SHP77 (cell line): Measurements from ENCODE around the gene GNAO1.

ENCODE experiments used
- DNase-seq, 2 experiments: peaks; one replicate each; lab custom pipeline; 2025; lab: John Stamatoyannopoulos, UW

Gene GNAO1

DNA sequence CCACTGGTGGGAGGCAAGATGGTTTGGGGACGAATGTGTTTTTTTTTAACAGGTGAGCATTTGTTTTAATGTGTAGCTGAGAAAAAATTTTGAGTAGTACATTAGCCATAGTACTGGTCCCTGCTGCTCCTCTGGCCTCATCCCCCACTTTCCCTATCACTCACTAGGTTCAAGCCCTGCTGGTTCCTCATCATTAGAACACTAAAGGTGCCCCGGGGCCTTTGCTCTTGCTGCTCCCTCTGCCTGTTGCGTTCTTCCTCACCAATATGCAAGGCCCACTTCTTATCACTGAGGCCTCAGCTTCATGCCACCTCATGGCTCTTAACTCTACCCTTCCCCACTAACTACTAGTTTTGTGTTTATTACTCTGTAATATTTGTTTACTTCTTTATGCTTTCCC, 74.5 kb downstream of the GNAO1 start:
- DNase-seq, result no peak

DNA sequence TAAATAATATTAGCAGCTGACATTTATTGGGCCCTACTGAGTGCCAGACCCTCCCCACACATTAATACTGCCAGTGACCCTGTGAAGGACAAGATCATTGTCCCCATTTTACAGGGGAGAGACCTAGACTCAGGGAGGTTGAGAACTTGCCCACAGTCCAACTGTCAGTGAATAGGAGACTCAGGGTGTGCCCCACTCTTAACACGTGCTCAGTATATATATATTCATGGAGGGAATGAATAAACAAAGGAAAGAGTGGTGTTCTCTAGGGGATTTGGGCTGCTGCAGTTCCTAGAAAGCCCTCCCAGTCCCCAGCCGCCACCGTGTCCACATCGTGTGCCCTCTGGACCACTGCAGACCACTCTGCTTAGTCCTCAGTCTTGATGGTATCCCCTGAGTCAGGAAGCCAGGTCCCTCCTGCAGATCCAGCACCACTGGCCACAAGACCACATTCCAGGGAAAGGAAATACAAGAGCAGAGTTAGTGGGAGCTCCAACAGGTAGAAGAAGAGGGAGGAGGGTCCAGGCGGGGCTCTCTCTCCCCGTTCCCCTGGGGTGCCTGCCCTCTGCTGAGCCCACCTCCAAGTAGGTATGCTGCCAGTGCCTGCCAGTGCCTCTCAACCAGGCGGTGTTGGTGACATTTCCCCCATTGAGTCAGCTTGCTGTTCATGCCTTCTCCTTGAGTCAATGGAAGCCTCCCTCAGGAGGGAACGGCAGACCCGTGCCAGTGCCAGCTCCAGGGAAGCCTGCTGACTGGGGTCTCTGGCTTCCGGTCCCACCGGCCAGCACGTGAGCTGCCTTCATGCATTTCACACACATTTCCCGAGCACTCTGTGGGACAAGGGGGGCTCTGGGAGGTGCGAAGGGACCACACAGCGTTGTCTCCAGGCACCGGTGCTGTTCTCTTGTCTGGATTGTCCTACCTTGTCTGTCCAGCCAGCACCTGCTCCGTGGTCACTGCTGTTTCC, 75.6 kb downstream of the GNAO1 start:
- no peak for DNase-seq

DNA sequence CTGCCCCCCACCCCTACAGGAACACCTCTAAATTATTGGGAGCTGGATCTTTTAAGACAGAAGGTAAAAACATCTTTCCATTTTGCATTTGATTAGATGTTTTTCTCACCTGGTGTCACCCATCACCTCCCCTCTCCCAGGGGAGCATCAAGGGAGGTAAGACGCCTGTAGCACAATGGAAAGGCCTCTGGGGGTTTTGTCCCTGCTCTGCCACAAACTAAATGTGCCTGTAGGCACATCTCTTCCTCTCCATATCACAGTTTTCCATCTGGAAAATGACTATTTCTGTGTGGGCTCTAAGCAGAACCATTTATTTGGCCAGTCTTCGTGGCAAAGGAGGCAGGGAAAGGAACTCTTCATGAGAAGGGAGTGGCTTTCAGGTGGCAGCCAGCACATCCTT, 76.6 kb downstream of the GNAO1 start:
- no peak for DNase-seq

DNA sequence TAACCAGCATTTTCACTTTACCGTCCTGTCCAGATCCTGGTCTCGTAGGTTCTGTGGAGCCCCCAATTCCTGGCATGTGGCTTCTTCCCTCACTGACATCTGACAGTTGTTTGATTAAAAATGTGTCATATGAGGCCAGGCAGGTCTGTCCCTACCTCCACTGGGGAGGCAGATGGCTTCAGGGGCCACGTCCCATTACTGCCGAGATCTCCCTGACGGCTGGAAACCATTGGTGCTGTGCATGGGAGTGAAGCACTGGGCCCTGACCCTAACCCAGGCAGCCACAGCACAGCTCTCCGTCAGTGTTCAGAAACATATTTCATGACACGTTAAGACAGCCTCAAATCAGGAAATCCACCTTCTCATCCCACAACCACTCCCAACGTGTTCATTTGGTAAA, 77.5 kb downstream of the GNAO1 start:
- no peak for DNase-seq

DNA sequence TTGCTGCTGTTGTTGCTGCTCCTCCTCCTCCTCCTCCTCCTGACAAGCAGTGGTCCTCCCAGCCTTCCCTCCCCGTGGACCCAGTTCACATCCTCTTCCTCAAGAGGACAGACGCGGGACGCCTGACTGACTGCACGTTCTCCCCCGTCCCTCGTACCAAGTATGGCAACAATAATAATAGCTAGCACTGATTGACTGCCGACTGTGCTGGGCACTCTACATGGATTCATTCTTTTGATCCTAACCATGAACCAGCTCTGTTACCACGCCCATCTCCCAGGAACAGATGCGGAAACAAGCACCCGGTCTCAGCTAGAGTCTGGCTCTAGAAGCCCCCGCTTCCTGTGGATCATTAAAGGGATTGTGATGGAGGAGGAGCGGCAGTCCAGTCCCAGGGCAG, 78.0 kb downstream of the GNAO1 start:
- DNase-seq, result no peak

DNA sequence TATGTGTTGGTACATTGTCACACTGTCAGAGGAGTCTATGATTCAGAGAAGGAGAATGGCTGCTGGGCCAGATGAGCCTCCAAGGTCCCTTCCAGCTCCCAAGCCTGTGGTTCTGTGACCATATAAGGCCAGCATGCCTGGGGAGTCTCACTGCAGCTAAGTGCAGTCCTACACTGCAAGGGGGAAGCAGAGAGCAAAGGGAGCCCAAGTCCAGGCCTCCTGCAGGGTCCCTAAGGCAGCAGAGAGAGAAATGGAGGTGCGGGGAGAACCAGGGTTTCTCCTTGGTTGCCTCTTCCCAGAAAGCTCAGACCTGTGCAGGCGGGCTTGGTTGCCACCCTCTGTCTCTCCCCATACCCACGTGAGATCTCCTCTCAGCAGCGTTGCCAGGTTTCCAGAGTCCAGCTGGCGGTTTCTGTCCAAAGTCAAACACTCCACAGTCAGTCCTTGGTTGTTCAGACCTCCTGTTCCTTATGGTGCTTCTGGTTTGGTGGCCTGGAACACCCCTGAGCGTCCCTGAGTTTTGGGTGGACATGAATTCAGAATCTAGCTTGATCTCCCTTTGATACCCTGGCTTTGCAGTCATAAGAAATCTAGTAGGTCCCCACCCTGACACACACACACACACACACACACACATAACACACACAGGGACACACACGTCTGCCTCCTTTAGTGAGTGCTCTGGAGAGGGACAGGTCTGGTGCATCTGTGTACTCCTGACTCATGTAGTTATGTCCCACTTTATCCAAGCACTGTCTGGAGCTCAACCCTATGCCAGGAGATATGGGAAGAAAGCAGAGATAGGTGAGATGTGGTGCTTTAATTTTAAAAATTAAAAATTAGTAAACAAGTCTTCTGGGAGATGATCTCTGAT, 78.8 kb downstream of the GNAO1 start:
- DNase-seq, result peak; percentile 31 to 33

DNA sequence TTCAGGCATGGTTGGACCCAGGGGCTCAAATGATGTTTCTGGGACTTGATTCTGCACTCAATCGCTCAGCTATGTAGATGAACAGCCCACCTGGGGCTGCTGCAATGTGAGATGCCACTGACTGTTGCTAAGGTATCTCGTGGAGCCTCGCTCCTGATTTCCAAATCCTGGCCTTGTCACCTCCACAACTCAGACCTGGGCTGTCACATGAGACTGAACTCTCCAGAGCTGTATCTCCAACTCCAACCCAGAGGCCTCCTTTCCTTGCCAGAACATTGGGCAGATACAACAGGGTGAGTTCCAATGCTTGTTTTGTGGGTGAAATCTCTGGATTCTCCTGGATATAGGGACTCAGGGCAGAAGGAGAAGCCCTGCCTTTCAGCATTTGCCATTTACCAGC, 79.5 kb downstream of the GNAO1 start:
- DNase-seq, result no peak

DNA sequence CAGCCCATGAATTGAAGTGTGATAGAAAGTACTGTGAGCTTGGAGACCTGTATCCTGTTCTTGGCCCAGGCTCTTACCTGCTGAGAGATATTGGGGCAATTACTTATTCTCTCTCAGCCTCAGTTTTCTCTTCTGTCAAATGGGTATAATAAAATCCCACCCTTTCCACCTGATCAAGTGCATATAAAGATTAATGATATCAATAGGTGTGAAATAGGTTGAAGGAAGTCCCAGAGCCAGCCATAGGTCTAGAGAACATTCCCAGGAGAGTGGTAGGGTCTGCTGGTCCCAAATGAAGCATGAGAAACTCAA, 81.2 kb downstream of the GNAO1 start:
- DNase-seq, result no peak

DNA sequence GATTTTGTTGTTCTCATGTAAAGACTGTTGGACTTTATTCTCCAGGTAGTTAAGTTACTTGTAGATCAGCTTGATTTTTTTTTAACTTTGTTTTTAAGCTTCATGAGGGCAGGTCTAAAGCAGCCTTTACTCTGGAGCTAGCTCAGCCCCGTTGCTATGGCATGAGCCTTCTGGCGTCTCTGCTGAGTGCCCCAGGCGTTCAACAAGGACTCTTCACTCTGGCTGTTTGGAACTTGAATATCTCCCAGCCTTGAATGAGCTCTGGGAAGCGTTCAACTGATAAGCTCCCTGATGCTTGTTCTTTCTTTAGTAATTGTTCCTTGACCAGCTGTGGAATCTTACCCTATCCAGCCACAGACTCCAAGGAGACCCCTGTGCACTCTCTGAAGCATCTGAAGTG, 82.3 kb downstream of the GNAO1 start:
- no peak for DNase-seq

DNA sequence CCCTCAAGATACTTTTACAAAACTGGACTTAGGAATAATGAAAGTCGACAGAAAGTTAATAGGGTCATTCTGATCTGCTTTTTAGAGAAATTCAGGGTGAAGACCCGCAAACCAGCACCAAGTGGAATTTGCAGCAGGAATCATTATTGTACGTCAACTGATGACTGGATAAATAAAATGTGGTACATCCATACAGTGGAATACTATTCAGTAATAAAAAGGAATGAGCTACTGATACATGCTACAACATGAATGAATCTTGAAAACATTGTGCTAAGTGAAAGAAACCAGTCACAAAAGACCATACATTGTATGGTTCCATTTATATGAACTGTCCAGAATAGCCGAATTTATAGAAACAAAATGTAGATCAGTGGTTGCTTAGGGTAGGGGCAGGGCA, 83.1 kb downstream of the GNAO1 start:
- DNase-seq, result no peak

DNA sequence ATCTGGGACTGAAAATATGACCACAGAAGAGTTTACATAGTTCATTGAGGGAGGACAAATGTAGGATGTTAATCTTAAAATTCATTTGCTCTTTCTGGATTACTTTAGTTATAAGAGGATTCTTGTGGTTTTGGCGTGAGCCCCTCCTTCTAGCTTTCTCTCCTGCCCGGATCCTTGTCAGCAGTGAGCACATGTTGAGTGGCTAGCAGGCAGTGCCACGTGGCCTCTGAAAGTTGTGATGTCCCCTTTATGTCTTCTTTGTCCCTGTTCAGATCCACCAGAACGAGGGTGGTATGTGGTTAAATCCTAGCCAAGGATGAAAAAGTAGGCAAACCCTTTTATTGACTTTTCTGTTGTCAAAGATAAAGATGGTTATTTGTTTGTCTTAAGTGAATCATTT, 83.8 kb downstream of the GNAO1 start:
- DNase-seq, result no peak

DNA sequence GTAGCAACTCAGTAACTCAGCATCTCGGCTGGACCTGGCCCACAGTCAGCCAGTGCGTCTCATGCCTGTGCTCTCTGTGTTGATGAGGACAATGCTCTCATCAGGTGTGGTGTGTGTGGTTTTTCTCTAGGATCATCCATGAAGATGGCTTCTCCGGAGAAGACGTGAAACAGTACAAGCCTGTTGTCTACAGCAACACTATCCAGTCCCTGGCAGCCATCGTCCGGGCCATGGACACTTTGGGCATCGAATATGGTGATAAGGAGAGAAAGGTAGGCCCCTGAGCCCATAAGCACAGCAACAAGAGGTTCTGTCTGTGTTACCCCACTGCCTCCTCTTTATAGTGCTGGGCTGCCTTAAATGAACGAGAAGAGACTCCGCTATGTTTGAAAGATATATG, 84.5 kb downstream of the GNAO1 start:
- DNase-seq, result no peak

DNA sequence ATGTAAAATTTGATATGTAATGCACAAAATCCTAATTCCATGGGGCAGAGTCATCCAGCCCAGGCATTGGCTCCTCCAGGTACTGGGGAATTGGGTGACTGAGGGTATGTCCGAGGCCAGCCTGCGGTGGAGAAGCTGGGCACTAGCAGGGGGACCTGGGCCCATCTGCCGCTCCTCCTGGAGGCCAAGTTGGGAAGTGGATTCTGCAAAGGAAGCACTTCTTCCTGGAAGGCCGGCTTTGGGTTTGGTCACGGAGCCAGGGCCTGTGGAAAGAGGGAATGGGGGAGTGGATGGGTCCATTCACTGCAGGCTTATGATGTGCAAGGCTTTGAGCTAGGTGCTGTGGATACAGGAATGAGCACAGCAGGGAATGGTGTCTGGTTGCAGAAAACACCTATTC, 85.8 kb downstream of the GNAO1 start:
- no peak for DNase-seq

DNA sequence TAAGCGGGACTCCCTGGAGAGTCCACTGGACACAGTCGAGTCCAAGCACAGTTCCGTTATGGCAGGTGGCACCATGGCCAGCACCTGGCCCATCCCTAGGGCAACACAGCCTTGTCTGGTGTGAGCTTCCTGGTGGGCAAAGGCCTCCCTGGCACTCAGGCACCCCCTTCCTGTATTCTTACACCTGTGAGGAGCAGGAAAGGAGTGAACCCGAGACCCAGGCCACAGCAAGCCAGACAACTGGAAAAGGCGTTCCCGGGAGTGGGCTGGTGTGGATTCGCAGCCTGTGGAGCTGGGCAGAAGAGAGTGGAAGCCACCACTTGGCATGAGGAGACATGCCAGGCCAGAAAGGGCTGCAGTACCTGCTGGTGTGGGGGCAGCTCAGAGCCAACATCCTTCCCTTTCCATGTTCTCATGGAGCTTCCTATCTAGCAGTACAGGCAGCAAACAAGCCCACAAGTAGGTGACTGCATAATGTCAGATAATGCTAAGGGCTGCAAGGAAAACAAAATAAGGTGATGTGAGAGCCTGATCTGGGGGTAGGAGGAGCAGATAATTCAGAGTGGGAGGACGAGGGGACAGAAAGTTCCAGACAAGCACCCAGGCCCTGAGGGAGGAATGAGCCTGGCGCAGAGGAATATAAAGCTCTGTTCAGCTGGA, 87.0 kb downstream of the GNAO1 start:
- DNase-seq, result no peak

DNA sequence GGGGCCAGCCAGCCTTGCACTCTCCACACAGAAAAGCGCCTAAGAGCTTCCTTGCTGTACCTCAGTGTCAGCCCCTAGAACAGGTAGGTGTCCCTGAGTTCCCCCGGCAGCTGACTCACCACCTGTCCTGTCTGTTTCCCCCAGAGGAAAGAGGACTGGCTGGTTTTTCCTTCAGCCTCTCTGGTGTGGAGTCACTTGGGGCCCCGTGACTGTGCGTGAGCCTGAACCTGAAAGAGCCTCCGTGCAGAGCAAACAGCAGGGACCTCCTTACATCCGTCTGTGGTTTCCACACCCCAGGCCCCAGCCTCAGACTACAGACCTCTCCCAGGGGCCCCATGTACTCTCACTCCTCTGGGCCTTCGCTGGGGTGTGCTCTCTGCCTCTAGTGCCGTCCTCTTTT, 87.8 kb downstream of the GNAO1 start:
- DNase-seq, result no peak

DNA sequence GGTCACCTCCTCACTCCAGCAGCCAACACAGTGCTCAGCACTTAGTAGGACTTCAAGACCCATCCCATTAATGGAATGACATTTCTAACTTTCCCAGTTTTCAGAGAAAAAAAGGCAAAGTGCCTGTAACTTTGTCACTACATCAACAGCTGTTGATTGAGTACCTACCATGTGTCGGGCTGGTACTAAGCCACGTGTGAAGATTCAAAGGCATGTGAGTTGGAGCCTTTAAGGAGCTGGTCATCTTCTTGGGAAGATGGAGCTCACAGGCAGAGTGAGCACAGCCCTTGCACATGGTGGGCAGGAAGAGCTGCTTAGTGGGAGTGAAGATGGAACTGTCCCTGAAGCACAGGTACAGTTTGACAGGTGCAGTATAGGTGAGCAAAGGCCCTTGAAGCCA, 88.6 kb downstream of the GNAO1 start:
- DNase-seq, result no peak

DNA sequence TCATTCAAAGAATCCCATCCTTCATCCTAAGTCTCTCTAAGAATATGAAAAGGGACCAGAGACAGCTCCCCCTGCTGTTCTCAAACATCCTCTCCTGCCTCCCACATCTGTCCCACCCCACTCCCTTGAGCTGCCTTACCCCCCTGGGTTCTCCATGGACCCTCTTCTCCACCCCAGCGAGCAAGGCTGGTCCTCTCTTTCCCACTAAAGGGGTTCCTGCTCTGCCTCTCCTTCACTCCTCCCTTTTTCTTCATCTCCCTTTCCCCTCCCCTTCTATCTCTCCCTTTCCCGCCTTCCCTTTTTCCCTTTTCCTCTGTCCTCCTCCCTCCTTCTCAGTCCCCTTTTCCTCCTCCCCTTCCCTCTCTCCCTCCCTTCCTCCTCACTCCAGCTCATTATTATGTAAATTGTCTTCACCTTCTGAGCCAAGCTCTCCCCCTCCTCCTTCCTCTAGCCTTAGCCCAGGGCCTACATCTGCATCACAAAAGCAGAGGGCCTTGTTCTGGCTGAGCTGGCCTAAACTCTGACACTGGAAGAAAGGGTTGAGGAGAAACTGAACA, 90.0 kb downstream of the GNAO1 start:
- DNase-seq, result no peak

DNA sequence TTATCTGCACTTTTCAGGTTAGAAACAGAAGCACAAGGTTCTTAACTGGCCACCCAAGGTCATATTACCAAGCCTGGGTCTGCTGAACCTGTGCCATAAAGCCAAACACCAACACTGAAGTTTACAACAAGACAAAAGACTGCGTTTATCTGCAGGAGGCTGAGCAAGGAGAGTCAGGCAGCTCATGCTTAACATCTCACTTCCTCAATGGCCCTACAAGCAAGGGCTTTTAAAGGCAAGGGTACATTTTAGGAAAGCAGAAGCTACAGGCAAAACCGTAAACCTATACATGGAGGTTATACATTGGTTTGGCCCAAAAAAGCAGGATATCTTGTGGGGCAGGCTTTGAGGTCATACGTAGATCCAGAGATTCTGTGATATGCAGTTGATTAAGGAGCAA, 91.2 kb downstream of the GNAO1 start:
- DNase-seq, result no peak

DNA sequence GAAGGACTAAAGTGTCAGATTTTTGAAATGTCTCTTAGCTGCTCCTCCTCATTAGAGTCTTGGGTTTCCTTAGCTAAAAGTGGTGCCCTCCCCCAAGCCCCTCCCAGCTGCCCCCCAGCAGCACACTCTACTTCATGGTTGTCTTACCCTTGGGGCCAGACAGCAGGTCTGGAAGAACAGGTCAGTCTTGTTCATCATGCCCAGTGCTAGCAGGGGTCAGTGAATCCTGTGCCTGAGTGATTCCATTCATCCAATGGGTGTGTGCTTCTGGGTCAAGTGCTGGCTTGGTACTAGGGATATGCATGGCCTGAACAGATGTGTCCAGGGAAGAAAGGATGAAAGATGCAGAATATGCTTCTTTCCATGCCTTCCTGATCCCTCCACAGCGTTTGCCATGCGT, 93.2 kb downstream of the GNAO1 start:
- no peak for DNase-seq

DNA sequence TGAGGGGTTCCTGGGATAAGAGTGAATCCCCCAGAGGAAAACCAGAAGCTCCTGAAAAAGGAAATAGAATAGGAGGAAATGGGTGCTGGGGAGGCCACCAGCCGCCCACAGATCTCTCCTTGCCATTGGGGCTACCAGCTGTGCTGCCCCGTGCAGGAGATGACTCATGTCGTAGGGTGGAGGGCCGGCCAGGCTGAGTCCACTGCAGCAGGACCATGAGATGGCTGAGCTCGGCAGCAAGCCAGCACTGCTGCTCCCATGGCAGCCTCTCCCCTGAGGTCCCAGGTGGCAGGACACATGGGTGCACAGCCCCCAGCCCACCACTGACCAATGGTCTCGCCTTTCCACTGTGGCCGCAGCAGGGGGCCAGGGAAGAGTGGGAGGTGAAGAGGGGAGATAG, 95.5 kb downstream of the GNAO1 start:
- peak in 1 of 2 experiments; percentile 40 for DNase-seq

DNA sequence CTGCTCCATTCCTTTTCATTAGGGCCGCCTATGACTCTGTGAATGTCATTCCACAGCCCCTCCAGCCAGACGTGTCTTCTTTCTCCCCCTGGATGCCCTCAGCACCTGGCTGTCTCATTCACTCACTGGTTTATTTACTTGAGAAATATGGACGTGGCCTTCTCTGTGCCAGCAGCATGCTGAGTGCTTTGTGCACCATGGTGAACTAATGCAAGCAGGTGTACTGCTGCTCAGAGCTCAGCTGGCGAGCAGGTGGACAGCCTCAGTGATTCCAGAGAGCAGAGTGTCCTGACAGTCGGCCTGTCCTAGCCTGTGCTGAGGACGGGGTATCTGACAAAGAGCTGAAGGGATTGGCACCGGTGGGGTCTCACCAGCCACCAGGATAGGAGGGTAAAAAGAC, 96.7 kb downstream of the GNAO1 start:
- DNase-seq, result peak; percentile 86 to 93

DNA sequence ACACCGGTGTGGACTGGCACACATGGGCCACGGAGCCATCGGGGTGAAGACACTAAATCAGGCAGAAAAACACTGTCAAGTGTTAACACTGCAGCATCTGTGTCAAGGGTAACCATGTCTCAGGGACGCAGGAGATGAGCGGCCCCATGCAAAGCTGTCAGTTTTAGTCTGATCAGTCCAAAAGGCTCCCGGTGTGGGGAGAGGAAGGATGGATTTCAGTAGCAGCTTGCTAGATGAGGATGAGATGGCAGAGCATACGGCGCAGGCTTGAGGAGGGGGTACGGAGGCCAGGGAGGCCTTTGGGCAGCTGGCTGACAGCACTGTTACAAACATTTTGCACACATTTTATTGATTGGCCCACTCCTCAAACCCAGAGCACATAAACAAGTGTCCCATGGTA, 98.1 kb downstream of the GNAO1 start:
- no peak for DNase-seq
